HG03521 (cell line): Measurements from ENCODE around the gene KATNAL1.

Experiments
- ATAC-seq: cut with Tn5 transposase; IDR thresholded peaks from one replicate; pipeline ENCODE4 v1.9.1; 2021; ENCODE audit warnings: mild to moderate bottlenecking, moderate library complexity; ENCODE audit not compliant: unreplicated experiment

Gene KATNAL1

DNA sequence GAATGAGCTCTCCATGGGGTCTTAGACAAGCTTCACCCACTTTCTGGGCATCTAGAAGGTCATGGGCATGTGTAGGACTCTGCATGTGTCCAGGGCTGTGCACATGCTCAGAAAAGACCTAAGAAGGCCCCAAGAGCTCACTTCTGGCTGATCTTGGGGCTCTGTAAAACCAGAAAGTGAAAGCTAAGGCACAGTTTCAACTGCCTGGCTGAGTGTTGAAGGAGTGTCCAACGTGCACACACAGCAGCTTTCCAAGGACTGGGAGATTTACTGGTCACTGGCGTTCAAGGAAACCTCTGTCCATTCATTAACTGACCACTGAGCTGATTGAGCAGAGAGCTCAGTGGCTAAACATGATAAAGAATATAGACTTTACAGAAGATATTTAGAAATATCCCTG lies 137.9 kb downstream of the KATNAL1 start:
- ATAC-seq, result no peak

- no peak for ATAC-seq
Measured at GRCh38 chr13:30165796-30166195, 141.6 kb downstream of the KATNAL1 start.

GRCh38 chr13:30165071-30165470 lies 142.3 kb downstream of the KATNAL1 start:
- ATAC-seq, result no peak

DNA sequence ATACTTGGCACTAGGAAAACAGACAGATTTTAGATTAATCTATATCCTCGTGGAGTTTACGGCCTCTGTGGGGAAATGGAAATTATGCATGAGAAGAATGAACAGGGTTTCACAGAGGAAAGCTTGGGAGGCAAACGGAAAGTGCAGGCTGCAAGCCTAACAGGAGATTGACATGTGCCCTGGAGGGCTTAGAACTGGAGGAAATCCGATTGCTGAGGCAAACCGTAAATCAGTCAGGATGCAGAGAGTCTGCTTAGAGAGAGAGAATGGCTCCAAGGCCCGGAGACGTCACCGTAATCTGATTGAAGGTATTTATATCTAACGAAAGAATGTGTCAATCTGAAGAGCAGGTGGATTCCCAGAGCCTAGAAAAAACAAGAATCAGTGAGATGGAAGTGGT lies 143.2 kb downstream of the KATNAL1 start:
- ATAC-seq, result no peak

- ATAC-seq, result no peak
Measured at GRCh38 chr13:30163441-30163840, 143.9 kb downstream of the KATNAL1 start.

- ATAC-seq, result no peak
Measured at GRCh38 chr13:30159446-30159839, 147.9 kb downstream of the KATNAL1 start.

DNA sequence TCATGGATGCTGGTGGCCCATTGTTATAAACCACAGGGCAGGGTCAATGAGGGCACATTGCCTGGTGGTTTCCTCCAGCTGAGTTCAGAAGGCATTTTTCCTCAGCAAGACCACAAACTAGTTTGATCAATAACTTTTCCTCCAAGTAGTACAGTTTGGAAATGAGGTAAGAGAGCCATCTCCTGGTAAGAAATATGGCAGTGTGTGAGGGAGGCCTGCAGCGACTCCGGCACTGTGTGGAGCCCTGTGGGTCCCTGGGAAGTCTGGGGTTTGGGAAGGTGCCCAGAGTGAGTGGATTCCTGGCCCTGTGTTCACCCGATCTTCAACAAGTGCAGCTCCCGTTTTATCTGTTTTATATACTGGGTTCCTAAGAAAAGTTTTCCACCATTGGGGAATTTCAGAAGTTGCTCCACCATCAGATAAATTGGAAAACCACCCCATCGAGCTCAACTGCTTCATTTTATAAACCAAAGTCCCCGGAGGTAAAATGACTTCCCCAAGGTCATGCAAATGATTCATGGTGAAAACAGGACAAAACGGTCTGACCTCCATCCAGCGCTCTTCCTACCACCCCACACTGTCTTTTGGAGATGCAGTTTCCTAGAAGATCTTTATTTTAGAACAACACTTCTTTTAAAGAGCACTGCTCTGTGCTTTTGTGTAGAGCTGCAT lies 148.4 kb downstream of the KATNAL1 start:
- ATAC-seq, result no peak

DNA sequence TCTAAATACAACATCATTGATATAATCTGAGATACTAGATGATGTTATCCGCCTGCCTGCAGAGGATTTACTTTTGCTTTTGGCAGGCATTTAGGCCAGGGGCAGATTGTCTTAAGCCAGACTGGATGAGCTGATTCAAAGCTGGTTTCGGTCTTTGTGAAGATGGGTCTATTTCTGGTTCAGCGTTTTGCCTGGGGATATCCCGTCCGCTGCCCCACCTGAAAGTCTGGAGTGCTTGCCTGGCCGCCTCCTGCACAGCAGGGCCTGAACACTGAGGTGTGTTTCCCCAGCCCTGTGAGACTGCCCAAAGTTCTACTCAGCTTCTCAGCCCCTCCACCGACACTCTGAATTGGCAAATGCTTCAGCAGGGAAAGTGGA lies 149.7 kb downstream of the KATNAL1 start:
- ATAC-seq, result no peak

DNA sequence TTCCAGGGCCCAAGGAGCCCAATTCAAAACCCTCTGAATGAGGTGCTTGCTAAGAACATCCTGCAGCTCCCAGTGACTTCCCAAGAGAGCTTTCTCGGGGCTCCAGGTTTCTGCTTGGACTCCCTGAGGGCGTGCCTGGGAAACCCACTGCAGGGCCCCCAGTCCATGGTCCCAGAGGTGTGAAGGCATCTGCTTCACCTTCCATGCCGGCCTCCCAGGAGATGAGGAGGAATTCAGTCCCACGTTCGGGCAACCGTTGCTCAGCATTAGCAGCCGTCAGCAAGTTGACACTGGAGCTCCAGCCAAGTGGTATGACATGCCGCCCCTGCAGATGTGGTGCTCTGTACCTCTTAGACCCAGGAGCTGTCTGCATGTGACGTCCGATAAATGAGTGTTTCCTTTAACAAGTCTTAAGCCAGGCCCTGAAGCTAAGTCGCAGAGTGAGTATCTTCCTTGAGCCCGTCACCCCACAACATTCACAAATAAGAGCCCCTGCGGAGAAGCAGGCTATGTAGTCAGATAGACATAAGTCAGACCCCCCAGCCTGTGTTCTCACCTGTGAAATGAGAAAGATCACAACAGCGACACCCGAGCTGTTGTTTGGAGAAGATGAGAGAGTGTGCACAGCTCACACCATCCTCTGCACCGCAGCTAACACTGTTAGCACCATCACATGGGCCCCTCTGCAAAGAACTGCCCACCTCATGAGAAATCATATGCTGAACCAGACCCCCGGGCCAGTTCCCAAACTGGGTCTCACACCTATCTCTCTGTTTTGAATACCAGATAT lies 150.3 kb downstream of the KATNAL1 start:
- no peak for ATAC-seq

- ATAC-seq, result no peak
Measured at GRCh38 chr13:30156270-30156669, 151.1 kb downstream of the KATNAL1 start.

GRCh38 chr13:30154931-30155330 lies 152.4 kb downstream of the KATNAL1 start:
- no peak for ATAC-seq

- ATAC-seq, result no peak
Measured at GRCh38 chr13:30154531-30154930, 152.8 kb downstream of the KATNAL1 start.

DNA sequence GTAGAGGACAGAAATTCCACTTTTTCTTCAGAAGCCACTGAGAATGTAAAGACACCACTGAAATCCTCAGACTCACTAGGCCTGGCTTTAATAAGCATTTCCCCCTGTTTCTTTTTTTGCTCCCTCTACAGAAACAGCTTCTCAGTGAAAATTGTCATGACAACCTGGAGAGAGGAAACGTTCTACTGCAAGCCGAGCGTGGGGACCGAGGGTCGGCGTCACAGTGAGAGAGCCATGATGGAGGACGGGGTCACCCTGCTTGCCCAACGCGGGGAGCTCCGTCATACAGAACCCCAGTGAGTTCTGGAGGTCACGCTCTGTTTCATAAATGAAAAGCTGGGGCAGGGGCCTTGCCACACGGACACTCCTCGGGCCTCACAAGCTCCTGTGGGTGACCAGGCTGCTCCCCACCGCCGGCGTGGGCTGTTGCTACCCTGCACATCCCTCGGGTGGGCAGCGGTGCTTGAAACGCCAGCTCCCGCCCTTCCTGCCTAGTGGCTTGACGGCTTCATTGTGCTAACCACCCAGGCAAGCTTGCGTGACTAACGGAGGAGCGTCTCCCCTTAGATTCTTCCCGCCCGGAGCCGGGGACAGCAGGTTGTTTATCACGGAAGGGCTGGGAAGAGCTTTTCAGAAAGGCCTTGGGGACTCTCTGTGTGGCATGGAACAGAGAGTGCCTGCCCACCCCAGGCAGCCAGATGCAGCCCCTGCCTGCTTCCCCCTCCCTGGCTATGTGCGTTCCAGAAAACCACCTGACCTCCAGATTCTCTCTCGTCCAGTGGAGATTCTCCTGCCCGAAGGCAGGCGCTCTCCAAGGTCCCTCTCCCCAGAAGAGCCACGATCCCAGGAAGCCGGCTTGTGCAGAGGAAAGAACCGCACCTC lies 153.6 kb downstream of the KATNAL1 start:
- no peak for ATAC-seq
